Nephron progenitor cell (in vitro differentiated cells): ENCODE measurements around the gene UFSP2.

Source experiments
- DNase-seq: peaks from one replicate; pipeline ENCODE4 v3.0.0; 2021
- H3K27ac Mint-ChIP-seq: 2 replicates; pipeline ENCODE4 v1.8.0; 2021; ENCODE audit warnings: mild to moderate bottlenecking, moderate library complexity, mixed read lengths
- H3K27me3 Mint-ChIP-seq: 2 replicates; pipeline ENCODE4 v1.8.0; 2021; ENCODE audit warnings: mild to moderate bottlenecking, low read depth, mixed read lengths; ENCODE audit not compliant: poor library complexity
- H3K36me3 Mint-ChIP-seq: 2 replicates; pipeline ENCODE4 v1.8.0; 2021; ENCODE audit warnings: low read depth, mixed read lengths
- H3K4me1 Mint-ChIP-seq: 2 replicates; pipeline ENCODE4 v1.8.0; 2021; ENCODE audit warnings: mixed read lengths
- H3K4me3 Mint-ChIP-seq: 2 replicates; pipeline ENCODE4 v1.8.0; 2021; ENCODE audit warnings: mild to moderate bottlenecking, moderate library complexity, mixed read lengths
- H3K9me3 Mint-ChIP-seq: 2 replicates; pipeline ENCODE4 v1.8.0; 2021; ENCODE audit warnings: mild to moderate bottlenecking, moderate library complexity, mixed read lengths
- CTCF ChIP-seq: fragments of 200-600 bp; sonication (generic); IDR thresholded peaks from 2 replicates; pipeline ENCODE4 v1.5.0; 2021; ENCODE audit warnings: antibody characterized with exemption

The UFSP2 gene

DNA sequence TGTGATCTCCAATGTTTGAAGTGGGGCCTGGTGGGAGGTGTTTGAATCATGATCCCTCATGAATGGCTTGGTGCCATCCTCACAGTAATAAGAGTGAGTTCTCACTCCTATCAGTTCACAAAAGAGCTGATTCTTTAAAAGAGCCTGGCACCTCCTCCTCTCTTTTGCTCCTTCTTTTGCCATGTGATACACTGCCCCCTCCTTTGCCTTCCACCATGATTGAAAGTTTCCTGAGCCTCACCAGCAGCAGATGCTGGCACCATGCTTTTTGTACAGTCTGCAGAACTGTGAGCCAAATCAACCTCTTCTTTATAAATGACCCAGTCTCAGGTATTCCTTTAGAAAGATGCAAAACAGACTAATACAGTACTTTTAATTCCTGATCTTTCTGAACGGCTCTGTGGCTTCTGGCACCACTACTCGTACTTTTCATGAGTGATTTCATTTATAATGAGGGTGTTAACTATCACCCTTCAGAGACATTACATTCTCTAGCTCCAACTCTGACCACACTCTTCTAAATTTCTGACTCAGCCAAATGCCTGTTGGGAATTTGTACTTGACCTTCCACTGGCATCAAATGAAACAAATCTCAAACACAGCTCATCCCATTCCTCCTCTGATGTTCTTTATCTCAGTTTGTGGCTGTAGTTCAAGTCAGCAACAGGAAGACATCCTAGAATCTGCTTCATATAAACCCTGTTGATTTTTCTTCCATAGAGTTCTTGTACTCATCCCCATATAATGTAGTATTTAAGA lies 4.2 kb downstream of the UFSP2 start:
- TF ChIP-seq CTCF, result no peak
- Mint-ChIP-seq H3K27me3 (no peaks in the 10 kb centered on the region), H3K9me3 (no peaks in the 10 kb centered on the region), H3K4me3 (no peak overlapping the region), H3K36me3 (peaks cover 32% of the 10 kb centered on the region), H3K27ac (no peak overlapping the region), H3K4me1 (peaks cover 32% of the 10 kb centered on the region)
- no peak for DNase-seq

- Mint-ChIP-seq H3K36me3 (peaks cover 42% of the 10 kb centered on the region), H3K4me1 (peaks cover 8% of the 10 kb centered on the region), H3K27me3 (no peaks in the 10 kb centered on the region), H3K4me3 (no peak overlapping the region), H3K9me3 (no peaks in the 10 kb centered on the region), H3K27ac (no peak overlapping the region)
- no peak for DNase-seq
- TF ChIP-seq CTCF, result no peak
These were observed 8.8 kb downstream of the UFSP2 start for GRCh38 chr4:185416955-185417354.

GRCh38 chr4:185412412-185412811 lies 13.4 kb downstream of the UFSP2 start:
- Mint-ChIP-seq H3K36me3 (peaks cover 60% of the 10 kb centered on the region), H3K4me3 (no peak overlapping the region), H3K27ac (peak overlapping the region; percentile 71), H3K4me1 (no peaks in the 10 kb centered on the region), H3K9me3 (peaks cover 7% of the 10 kb centered on the region), H3K27me3 (no peaks in the 10 kb centered on the region)
- no peak for TF ChIP-seq CTCF
- no peak for DNase-seq

- Mint-ChIP-seq H3K9me3 (peaks cover 7% of the 10 kb centered on the region), H3K27me3 (no peaks in the 10 kb centered on the region), H3K4me3 (no peak overlapping the region), H3K36me3 (peaks cover 58% of the 10 kb centered on the region), H3K4me1 (no peaks in the 10 kb centered on the region), H3K27ac (no peak overlapping the region)
- TF ChIP-seq CTCF, result no peak
- no peak for DNase-seq
These were observed 13.9 kb downstream of the UFSP2 start for GRCh38 chr4:185411849-185412248.

DNA sequence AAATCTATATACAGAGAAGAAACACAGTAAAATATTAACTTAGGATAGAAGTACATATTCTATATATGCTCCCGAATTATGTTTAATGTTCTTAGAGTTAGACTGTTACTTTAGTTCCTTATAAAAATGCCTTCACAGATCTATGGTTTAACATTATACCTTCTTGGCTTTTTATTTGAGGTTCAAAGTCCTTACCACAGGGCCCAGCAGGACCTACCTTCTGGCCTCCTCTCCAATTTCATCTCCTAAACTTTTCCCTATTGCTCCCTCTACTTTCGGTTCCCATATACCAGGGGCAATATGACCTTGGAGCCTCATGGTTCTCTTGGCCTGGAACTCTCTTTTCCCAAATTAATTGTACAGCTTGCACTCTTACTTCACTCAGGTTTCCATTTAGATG lies 17.3 kb downstream of the UFSP2 start:
- no peak overlapping the region for H3K4me3 Mint-ChIP-seq
- DNase-seq, result no peak
- H3K36me3 Mint-ChIP-seq, result peaks cover 78% of the 10 kb centered on the region
- TF ChIP-seq CTCF, result no peak
- peaks cover 7% of the 10 kb centered on the region for H3K9me3 Mint-ChIP-seq
- no peak overlapping the region for H3K27ac Mint-ChIP-seq
- H3K4me1 Mint-ChIP-seq, result no peaks in the 10 kb centered on the region
- H3K27me3 Mint-ChIP-seq, result no peaks in the 10 kb centered on the region

GRCh38 chr4:185405296-185405999 lies 20.3 kb downstream of the UFSP2 start:
- no peak for DNase-seq
- Mint-ChIP-seq H3K27me3 (no peaks in the 10 kb centered on the region), H3K27ac (no peak overlapping the region), H3K36me3 (peaks cover 81% of the 10 kb centered on the region), H3K4me1 (no peaks in the 10 kb centered on the region), H3K4me3 (no peak overlapping the region), H3K9me3 (peaks cover 7% of the 10 kb centered on the region)
- no peak for TF ChIP-seq CTCF
